AG08395 (cell line): ENCODE data around the gene POLD2.

ENCODE experiments used
- DNase-seq: peaks from one replicate; pipeline ENCODE4 v3.0.0; 2012; ENCODE audit warnings: mixed read lengths, low spot score

The POLD2 gene

DNA sequence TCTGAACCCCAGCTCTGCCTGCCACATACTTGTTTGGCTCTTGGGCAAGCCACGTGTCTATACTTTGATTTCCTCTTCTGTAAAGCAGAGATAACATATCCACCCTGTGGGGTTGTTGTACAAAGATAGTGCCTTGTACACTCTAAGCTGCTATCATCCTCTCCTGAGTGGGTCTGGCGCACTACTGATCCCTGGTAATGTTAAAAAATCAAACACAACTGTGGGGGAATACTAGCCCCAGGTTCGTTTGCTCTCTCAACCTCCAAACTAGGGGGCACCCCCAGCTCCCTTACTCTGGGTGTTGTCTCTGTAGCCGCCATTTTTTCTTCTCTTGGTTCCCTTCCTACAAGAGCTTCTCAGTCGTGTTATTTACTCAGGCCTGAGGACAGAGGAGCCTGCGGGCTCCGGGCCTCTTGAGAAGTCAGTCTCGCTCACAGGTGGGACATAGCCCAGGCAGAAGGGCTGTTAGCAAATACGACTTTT is 42.0 kb downstream of the POLD2 start:
- no peak for DNase-seq

DNA sequence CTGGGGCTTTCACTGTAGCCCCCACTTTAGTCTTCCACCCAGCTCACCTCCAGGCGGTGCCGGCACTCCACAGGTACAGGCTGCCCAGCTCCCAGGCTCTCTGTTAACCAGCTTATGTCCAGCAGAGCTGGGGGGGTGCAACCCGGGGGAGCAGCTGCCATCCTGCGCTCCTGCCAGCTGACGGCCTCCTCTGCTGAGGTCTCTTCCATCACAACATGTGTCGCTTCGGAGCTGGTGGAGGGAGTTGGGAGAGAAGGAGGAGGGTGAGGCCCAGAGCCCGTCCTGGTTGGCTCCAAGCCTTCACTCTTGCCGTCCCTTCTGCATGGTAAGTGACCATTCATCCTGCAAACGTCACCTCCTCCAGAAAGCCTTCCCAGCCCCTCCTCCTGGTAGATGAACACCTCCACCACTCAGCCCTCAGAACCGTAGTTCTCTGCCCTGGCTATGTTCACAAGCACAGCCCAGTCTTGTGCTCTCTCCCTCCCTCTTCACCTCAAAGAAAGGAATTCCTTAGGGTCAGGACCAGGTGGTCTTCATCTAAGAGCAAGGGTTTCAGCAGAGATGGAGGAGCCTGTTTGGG is 42.6 kb downstream of the POLD2 start:
- DNase-seq = no peak

DNA sequence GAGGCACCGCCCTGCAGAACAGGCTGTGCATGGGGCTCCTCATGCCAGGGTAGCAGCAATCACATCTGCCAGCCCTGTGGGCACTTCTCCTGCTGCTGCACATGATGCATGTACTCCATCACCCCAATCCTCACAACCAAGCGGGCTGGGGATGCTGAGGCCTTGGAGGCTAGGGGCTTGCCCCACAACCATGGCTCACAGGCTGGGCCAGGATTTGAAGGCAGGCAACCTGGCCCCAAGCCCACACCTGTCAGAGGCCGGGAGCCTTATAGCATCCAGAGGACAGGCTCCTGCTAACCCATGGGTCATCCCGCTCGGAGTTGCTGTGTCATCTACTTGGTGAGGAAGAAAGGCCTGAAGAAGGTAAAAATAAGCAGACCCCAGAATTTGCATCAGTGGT is 43.2 kb downstream of the POLD2 start:
- no peak for DNase-seq

DNA sequence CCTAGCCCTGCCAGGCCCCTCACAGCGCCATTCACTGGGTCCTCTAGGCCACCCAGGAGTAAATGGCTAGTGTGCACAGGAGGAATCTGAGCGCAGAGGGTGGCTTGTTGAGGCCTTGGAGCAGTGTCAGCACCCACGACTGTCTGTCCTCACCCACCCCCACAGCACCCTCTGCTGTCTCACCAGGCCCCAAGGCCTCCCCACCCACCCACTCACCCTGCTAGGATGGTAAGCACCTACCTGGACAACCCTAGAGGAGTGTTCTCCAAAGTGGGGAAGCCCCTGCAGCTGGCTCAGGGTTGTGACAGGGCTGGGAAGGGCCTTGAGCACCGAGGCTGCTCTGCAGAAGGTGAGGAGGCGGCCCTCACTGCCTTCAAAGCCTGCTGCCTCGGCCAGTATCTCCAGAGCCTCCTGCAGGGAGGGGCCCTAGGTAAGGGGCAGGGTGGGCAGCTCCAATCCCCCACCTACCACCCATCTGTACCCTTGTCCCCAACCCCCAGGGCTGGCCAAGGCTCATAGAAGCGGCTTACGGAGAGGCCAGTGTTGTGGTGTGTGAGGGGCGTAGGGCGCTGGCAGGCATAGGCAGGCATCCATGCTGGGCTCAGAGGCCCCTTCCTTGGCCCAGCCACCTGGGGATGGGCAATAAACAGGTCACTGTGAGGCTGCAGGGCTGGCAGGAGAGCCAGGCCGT is 43.9 kb downstream of the POLD2 start:
- no peak for DNase-seq

DNA sequence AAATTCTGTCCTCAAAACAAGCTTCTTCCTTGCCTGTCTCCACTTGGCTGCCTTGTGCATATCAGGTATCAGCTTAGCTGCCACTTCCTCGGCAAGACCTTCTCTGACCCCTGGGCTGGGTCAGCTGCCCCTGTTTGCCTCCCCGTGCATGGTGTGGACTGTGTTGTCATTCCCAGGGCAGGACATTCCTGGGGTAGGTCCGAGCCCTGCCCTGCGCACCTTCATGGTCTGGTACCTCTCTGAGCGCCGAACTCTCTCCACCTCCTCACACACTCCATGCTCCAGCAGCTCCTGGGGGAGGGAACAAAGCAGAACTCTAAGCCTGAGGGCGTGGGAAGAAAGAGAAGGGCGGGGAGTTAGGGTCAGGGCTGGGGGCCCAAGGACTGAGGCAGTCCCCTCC is 44.8 kb downstream of the POLD2 start:
- no peak for DNase-seq

DNA sequence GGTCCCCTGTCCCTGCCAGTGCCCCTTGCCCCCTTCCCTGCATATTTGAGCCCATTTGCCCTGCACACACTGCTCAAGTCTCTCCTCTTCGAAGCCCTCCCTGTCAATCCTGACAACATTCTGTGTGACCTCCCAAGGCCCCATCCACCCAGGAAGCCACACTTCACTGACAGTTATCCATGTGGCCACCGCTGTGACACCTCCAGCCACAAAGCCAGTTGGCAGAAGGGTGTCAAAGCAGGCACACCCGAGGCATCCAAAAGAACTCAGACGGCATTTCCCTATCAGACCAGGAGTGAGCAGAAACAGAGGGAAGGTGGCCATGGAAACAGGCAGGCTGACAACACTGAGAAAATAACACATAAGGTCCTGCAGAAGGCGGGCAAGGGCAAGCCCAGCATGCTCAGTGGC is 45.7 kb downstream of the POLD2 start:
- no peak for DNase-seq

DNA sequence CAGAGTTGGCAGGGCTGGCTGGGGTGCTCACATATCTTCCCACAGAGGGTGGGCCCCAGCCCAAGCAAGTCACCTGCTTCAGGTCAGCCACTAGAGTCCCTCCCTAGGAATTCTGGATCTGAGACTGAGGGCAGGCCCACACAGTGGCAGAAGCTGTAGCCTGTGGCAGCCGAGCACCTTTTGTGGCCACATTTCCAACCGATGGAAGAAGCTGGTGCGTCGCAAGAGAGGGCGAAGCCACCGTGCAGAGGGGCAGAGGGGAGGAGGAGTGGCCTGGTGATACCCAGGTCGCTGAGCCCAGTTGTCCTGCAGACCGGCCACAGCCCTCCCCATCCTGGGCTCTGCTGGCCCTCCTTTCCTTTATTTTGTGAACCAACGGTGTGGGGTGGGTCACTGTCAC is 46.3 kb downstream of the POLD2 start:
- no peak for DNase-seq

DNA sequence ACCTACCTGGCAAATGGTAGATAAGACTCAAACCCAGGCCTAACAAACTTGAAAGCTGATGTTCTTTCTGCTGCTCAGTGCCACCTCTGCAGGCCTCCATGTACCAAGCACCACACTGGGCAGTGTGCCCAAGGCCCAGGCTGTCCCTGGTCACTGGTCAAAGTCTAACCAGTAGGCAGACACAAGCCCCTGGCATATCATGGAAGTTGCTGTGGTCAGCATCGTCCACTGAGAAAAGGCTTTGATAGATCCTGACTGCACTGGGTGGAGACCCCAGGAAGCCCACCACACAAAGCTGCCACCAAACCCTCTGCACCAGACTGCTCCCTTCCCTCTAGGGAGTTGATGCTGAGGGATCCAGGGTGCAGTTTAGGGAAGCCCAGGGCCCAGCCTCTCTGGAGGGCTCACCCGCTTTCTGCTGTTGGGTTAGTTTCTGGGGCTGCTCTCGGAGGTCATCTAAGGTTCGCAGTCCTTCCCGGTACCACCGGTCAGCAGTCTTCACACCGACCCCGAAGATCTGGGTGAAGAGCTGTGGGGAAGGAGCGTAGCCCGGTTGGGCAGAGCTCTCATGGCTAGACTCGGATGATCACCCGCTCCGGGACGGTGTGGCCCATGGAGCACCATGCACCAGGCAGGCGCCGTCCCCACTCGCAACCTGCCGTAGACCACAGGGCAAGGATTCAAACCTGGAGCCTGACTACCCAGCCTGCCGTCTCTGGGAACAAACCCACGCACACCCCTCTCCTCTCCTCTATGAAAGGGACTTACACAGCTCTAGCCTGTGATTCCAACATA is 47.0 kb downstream of the POLD2 start:
- no peak for DNase-seq

DNA sequence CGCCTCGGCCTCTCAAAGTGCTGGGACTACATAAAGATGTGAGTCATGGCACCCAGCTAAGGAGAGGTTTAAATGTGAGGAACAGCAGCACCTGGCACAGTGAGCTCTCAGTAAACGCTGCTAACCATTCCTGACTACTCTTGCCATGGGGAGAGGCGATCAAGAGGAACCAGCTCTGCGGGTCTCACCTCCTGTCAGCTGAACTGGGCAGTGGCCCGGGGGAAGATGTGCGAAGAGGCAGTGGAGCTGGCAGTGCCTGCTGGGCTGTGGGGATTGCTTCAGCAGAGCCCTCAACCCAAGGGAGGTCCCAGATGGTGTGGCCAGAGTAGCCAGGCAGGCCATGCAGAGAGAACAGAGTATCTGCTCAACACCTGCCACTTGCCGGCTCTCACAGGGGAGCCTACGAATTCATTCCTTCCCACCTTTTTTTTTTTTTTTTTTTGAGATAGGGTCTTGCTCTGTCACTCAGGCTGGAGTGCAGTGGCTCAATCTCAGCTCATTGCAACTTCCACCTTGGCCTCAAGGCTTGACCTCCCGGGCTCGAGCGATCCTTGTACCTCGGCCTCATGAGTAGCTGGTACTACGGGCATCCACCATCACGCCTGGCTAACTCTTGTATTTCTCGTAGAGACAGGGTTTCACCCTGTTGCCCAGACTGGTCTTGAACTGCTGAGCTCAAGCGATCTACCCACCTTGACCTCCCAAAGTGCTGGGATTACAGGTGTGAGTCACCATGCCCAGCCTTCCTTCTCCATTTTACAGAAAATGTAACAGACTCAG is 47.9 kb downstream of the POLD2 start:
- no peak for DNase-seq

DNA sequence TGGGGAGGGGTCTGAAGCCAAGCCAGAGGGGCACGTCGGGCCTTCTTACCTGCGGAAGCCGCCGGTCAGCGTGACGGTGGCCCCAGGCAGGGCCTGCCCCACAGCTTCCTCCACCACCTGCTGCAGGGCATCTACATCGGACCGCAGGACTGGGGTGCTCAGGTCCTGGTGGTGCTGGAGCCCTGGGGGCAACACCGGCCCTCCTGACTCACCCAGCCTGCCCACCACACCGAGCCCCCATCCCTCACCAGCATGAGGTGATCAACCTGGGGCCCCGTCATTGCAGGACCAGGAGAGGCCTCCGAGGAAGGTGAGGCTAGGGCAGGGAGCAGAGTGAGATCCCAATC is 49.0 kb downstream of the POLD2 start:
- DNase-seq = no peak

DNA sequence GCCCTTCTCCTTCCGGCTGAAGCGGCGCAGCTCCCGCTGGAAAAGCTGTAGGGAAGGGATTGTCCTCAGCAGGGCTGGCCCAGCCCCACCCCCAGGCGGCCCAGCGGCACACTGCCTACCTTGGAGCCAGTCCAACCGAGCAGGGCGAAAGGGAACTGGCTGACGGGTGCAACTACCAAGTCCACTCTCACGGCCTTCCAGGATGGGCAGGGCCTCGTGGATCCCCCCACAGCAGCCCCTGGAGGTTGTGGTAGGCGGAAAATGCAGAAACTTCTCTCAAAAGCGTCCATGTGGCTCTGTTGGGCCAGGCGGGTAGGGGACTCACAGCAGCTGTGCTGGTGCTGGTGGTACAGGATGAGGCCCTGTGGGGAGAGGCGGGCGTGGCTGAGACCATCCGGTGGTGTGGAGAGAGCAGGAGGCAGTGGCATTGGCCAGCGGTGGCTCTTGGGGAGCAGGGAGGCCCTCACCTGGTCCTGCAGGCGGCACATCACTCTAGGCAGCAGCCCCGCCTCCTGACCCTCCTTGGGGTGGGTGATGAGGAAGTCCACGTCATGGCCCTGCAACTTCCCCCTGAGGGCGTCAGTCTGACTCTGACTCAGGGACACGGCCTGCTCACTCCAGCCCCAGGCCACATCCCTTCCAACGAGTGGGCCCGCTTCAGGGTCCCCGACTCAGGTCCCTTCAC is 49.5 kb downstream of the POLD2 start:
- peak; percentile 67 for DNase-seq

DNA sequence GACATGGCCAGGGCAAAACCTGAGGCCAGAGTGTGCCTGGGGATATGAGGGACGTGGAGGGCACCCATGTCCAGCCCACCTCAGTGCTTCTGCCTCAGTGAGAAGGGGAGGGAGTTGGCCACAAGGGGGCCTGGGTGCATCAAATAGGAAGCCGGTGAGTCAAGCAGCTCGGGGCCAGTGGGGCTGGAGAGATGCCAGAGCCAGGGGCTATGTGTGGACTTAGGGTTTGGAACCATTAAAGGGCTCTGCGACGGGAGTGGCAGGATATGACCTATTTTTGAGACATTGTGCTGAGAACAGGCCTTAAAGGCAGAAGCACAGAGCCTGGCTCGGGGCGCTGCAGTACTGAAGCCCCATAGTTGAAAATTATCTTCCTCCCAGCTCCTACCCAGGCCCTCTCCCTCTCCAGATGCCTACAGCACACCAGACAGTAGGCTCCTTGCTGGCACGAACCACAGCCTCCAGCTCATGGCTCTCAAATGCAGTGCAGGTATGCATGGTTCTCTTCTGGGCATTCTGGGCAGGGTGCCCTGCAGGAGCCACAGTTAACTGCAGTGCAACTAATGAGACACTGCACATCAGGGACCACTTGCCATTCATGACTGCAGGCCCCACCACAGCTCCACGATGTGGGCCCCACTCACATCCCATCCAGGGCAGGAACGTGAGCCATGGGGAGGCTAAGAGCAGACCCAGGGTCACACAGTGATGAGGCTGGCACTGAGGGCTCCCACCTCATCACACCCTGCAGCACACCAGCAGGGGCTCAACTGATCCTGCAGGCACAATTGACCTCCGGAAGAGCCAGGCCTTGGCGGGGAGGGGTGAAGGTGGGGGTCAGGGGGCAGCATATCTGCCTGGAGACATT is 50.8 kb downstream of the POLD2 start:
- DNase-seq = peak; percentile 89

DNA sequence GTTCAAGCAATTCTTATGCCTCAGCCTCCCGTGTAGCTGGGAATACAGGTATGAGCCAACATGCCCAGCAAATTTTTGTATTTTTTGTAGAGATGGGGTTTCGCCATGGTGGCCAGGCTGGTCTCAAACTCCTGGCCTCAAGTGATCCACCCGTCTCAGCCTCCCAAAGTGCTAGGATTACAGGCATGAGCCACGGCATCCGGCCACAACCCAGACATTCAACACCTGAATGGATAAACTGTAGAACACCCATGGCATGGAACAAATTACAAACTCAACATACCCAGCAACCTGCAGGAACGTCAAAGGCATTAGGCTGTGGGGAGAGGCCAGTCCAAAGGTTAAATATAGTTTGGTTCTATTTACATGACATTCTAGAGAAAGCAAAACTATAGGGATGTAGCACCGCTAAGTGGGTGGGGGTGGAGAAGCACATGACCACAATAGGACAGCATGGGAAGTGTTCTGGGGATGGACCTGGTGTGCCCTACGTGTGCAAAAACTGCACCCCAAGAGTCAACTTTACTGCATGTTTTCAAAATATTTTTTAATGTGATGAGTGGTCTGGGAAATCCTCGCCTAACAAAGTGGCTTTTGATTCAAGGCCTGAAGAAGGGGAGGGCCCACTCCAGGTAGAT is 51.5 kb downstream of the POLD2 start:
- DNase-seq = no peak

DNA sequence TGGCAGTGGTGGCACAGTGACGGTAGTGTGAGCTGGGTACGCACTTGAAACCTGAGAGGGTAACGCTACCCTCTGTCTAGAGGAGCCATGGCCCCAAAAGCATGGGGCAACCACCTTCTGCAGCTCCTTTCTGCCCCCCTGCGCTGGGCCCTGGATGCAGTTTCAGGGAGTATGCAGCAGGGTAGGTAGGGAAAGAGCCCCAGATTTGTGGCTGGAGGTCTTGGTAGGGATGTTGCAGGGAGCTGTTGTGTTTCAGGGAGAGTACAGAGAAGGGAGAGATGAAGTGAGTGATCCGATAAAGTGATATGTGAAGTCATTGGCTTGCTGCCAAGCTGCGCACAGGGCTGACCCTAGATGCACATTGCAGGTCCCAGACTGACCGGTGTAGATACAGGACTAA is 55.3 kb downstream of the POLD2 start:
- DNase-seq = no peak

DNA sequence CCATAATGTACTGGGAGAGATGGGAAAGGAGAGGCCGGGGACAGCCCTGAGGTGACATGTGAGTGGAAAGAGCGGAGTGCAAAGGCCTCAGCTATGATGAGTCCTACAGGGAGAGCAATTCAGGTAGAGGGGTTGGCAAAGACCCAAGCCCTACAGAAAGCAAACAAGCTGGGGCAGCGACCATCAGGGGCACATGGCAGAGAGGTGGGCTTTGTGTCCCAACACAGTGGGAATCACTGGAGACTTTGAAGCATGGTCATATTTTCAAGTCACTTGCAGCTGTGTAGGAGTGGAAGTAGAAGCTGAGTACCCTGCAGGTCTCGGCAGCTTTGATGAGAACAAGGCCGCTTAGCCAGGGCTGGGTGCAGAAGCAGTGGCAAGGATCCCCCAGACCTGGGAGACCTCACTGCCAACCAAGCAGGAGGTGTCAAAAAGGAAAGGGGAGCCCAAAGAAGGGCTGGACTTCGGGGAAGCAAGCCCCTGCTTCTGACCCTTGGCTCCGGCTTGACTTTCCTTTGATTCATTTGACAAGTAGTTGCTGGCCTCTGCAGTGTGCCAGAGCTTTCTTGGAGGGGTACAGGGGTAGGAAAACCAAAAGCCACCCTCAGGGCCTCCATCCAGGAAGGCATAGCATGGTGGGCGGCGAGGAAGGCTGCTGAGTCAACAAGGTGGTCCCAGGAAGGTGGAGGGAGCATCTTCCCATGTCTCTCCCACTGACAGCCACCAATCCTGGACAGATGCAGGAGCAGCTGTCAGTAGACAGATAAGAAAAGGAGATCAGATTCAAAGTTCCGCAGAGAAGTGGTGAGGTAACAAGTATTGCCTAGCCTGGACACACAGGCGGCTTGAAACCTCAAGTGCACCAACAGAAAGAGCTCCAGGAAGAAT is 56.0 kb downstream of the POLD2 start:
- DNase-seq = no peak

DNA sequence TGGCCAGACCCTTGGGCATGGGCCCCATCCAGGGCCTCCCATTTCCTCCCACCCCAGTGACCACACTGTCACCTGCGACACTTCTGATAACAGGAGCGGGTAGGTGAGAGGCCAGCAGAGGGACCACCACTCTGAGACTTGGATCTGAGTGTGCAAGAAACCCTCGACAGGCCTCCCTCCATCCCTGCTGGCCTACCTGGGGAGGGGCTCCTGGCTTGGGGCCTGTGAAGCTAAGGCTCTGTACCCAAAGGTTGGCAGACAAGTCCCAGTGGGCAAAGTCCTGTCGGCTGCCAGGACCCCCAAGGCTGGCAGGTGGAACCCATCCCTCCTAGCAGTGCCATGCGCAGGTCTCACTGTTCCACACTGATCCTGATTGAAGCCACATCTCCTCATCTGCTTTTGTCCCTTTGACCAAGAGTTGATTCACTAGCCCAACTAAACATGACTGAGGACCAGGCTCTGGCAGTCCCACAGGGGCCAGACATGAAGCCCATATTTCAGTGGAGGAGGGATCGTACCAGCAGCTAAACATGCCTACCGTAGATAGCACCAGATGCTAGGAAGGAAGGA is 56.8 kb downstream of the POLD2 start:
- DNase-seq = no peak

DNA sequence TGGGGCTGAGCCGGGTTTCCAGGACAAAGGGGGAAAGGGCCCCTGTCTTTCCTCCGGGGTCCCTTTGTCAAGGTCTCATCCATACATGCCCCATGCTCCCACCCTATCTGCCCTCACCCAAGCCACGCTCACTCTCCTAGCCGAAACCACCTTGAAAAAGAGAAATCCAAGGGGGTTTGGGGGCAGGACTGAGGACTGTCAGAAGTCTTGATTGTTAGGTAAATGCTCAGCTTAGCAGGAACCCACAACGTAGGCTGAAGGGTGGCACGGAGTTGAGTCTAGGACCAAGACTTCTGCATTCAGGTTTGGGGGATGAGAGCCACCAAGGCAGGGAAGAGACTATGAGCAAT is 57.3 kb downstream of the POLD2 start:
- DNase-seq = no peak

DNA sequence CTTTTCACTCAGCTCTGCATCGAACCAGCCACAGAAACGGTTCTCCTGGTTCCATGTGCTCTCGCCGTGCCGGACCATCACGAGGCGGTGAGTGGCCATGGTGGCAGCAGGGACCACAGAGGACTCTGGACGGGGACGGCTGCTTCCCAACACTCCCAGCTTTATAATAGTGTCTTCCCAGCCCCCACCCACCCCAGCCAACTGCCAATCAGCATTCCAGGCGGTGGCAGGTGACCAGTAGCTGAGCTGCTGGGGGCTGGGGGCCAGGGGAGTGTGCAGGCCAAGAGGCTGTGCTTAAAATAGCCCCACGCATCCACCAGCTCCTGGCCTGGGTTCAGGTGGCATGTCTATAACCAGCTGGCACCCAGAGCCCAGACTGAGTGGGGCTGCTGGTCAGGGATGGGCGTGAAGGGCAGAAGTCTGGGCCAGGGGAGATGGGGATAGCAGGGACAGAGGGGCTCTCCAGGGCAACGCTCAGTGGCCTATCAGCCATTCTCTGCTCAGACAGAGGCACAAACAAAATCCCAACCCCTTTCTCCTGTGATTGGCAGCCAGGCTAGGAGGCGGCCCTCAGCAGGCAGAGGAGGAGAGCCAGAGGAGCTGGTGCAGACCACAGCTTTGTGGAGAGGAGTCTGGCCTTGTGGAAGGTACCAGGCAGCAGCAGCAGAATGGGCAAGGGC is 57.8 kb downstream of the POLD2 start, which contains the start of gene PGAM2:
Gene PGAM2 (minus strand): TSS at position 137 of the 680 bp plus-strand sequence. CDS start 38 bp downstream, at position 99.
- DNase-seq = no peak
